GM23338 (cell line): Measurements from ENCODE around the gene SCG3. TPM values are rescaled to one million over a fixed set of nuclear protein-coding genes. Genes with fewer than 3 reads are reported as not detected.

Experiments
- ATAC-seq: fragments of 200-7000 bp; cut with Tn5 transposase; 3 replicates; pipeline ENCODE4 v1.9.1; 2020
- DNase-seq: peaks from one replicate; pipeline ENCODE4 v3.0.0-alpha.2; 2015; ENCODE audit warnings: low spot score
- H2AFZ ChIP-seq: fragments of 200-600 bp; sonication (generic); 2 replicates; pipeline ENCODE4 v1.8.0; 2016; ENCODE audit warnings: antibody characterized with exemption, mild to moderate bottlenecking, moderate library complexity
- H3F3A ChIP-seq: fragments of 200-600 bp; sonication (generic); replicated peaks from 2 replicates; pipeline ENCODE4 v1.8.0; 2017; ENCODE audit warnings: antibody characterized with exemption, mixed run types, low read depth
- H3K27ac ChIP-seq: fragments of 200-600 bp; sonication (generic); 2 replicates; pipeline ENCODE4 v1.6.1; 2016; ENCODE audit warnings: low read depth
- H3K27me3 ChIP-seq: fragments of 200-600 bp; sonication (generic); 2 replicates; pipeline ENCODE4 v1.8.0; 2016; ENCODE audit warnings: mild to moderate bottlenecking, mixed run types, moderate library complexity; ENCODE audit not compliant: insufficient read depth
- H3K36me3 ChIP-seq: fragments of 200-600 bp; sonication (generic); 2 replicates; pipeline ENCODE4 v1.8.0; 2016; ENCODE audit warnings: mild to moderate bottlenecking; ENCODE audit not compliant: insufficient read depth
- H3K4me1 ChIP-seq: fragments of 200-600 bp; sonication (generic); 2 replicates; pipeline ENCODE4 v1.8.0; 2016; ENCODE audit warnings: mild to moderate bottlenecking, moderate library complexity; ENCODE audit not compliant: insufficient read depth
- H3K4me2 ChIP-seq: fragments of 200-600 bp; sonication (generic); 2 replicates; pipeline ENCODE4 v1.7.1; 2017; ENCODE audit warnings: mixed run types
- H3K4me3 ChIP-seq: fragments of 200-600 bp; sonication (generic); 2 replicates; pipeline ENCODE4 v1.6.1; 2016; ENCODE audit warnings: mixed run types
- H3K79me2 ChIP-seq: fragments of 200-600 bp; sonication (generic); replicated peaks from 2 replicates; pipeline ENCODE4 v1.8.0; 2017; ENCODE audit warnings: mild to moderate bottlenecking; ENCODE audit not compliant: insufficient read depth
- H3K9me2 ChIP-seq: fragments of 200-600 bp; sonication (generic); 2 replicates; pipeline ENCODE4 v1.8.0; 2017; ENCODE audit not compliant: insufficient read depth
- H4K20me1 ChIP-seq: fragments of 200-600 bp; sonication (generic); replicated peaks from 2 replicates; pipeline ENCODE4 v1.8.0; 2017; ENCODE audit warnings: mild to moderate bottlenecking; ENCODE audit not compliant: insufficient read depth
- H3K27ac Mint-ChIP-seq: 2 replicates; pipeline ENCODE4 v1.8.0; 2020; ENCODE audit warnings: inconsistent platforms, mild to moderate bottlenecking, moderate library complexity, mixed read lengths
- H3K27me3 Mint-ChIP-seq: 3 replicates; pipeline ENCODE4 v1.8.0; 2022; ENCODE audit warnings: low read depth, mild to moderate bottlenecking, moderate library complexity, mixed read lengths, inconsistent platforms; ENCODE audit not compliant: insufficient read depth, poor library complexity
- H3K36me3 Mint-ChIP-seq: 3 replicates; pipeline ENCODE4 v1.8.0; 2021; ENCODE audit warnings: low read depth, mild to moderate bottlenecking, inconsistent platforms, moderate library complexity, mixed read lengths
- H3K4me1 Mint-ChIP-seq: 3 replicates; pipeline ENCODE4 v1.8.0; 2020; ENCODE audit warnings: mild to moderate bottlenecking, inconsistent platforms, mixed read lengths
- H3K4me3 Mint-ChIP-seq: 3 replicates; pipeline ENCODE4 v1.8.0; 2021; ENCODE audit warnings: moderate library complexity, mild to moderate bottlenecking, inconsistent platforms, mixed read lengths
- H3K9me3 Mint-ChIP-seq: 3 replicates; pipeline ENCODE4 v1.8.0; 2020; ENCODE audit warnings: moderate library complexity, mild to moderate bottlenecking, inconsistent platforms, mixed read lengths
- CREB1 ChIP-seq: fragments of 250-450 bp; sonication (Bioruptor Pico); IDR thresholded peaks from 2 replicates; pipeline ENCODE4 v1.5.0; 2020; ENCODE audit warnings: low read depth, mild to moderate bottlenecking, moderate library complexity
- CTCF ChIP-seq, 2 experiments: fragments of 200-600 bp in 1 of 2; sonication (generic) in 1 of 2; conservative IDR thresholded peaks; 2 replicates each; pipeline versions ENCODE4 v1.5.1 to v1.6.1; 2016 to 2017; ENCODE audit warnings: antibody characterized with exemption in 2 of 2, low read depth in 2 of 2, mild to moderate bottlenecking in 2 of 2, moderate library complexity in 1 of 2
- JUNB ChIP-seq: IDR thresholded peaks from one replicate; pipeline ENCODE4 v1.6.1; 2016; ENCODE audit warnings: antibody characterized with exemption; ENCODE audit not compliant: unreplicated experiment
- POLR2AphosphoS5 ChIP-seq: IDR thresholded peaks from 2 replicates; pipeline ENCODE4 v1.6.1; 2016; ENCODE audit warnings: antibody characterized with exemption, low read depth
- REST ChIP-seq: IDR thresholded peaks from one replicate; pipeline ENCODE4 v1.6.1; 2018; ENCODE audit warnings: antibody characterized with exemption; ENCODE audit not compliant: unreplicated experiment
- STAT1 ChIP-seq: IDR thresholded peaks from one replicate; pipeline ENCODE4 v1.6.1; 2016; ENCODE audit warnings: antibody characterized with exemption; ENCODE audit not compliant: unreplicated experiment
- ZNF462 ChIP-seq: fragments of 250-450 bp; sonication (Bioruptor Pico); IDR thresholded peaks from 2 replicates; pipeline ENCODE4 v1.5.0; 2020; ENCODE audit warnings: mild to moderate bottlenecking, moderate library complexity
- polyA plus RNA-seq: library from polyadenylated mRNA; unstranded; fragments of >200 nt; fragmentation: Nextera tagmentation; extraction: Ambion mirVana; gene quantifications from 2 replicates; pipeline ENCODE4 v1.2.1, GENCODE V29; 2016
- total RNA-seq: library from RNA; depleted of rRNA; stranded (reverse); fragments of >200 nt; shearing (Covaris generic); gene quantifications from 2 replicates; pipeline ENCODE4 v1.2.3, GENCODE V29; 2014

SCG3 gene
- total and polyA plus RNA-seq, 2 experiments from 2014 or later: 44.2 to 99.5 TPM

- TF ChIP-seq CTCF (conservative IDR thresholded peaks at IDR 0.05; ENCODE audit: low read depth in 2 of 2) (no peak), JUNB (no peak)
Measured at GRCh38 chr15:51756482-51756881, 75.2 kb downstream of the SCG3 start (continued).

GRCh38 chr15:51757450-51757849 is 76.1 kb downstream of the SCG3 start:
- Histone ChIP-seq H3K4me3 (no peak overlapping the region), H3K79me2 (no peaks in the 10 kb centered on the region), H3K4me1 (peaks cover 4% of the 10 kb centered on the region; the same call in 1 of the 2 replicates), H3K27ac (no peak overlapping the region), H4K20me1 (peaks cover 9% of the 10 kb centered on the region; the same call in 1 of the 2 replicates), H3K36me3 (no peaks in the 10 kb centered on the region), H3K9me2 (no peaks in the 10 kb centered on the region), H3F3A (no peaks in the 10 kb centered on the region; the same call in 1 of the 2 replicates), H2AFZ (no peak overlapping the region), H3K4me2 (no peak overlapping the region), H3K27me3 (peaks cover 16% of the 10 kb centered on the region)
- H3K4me1 Mint-ChIP-seq: peaks cover 7% of the 10 kb centered on the region
- DNase-seq (peak; percentile 39), ATAC-seq (peak; percentile 76)
- H3K9me3 Mint-ChIP-seq: no peaks in the 10 kb centered on the region; the same call in 2 of the 3 replicates
- H3K36me3 Mint-ChIP-seq: no peaks in the 10 kb centered on the region; the same call in 2 of the 3 replicates
- H3K4me3 Mint-ChIP-seq: no peak overlapping the region
- peaks cover 17% of the 10 kb centered on the region for H3K27me3 Mint-ChIP-seq
- no peak overlapping the region for H3K27ac Mint-ChIP-seq
- TF ChIP-seq STAT1 (no peak), JUNB (no peak), CREB1 (CRISPR knock-in tag) (no peak)

- Histone ChIP-seq H3K4me1 (no peaks in the 10 kb centered on the region), H3K27me3 (peaks cover 4% of the 10 kb centered on the region), H3K79me2 (no peaks in the 10 kb centered on the region), H3K27ac (no peak overlapping the region), H2AFZ (no peak overlapping the region), H3K4me3 (no peak overlapping the region), H4K20me1 (peaks cover 5% of the 10 kb centered on the region; the same call in 1 of the 2 replicates), H3K36me3 (no peaks in the 10 kb centered on the region), H3F3A (no peaks in the 10 kb centered on the region), H3K4me2 (no peak overlapping the region), H3K9me2 (no peaks in the 10 kb centered on the region)
- Mint-ChIP-seq H3K4me1 (peaks cover 3% of the 10 kb centered on the region; the same call in 2 of the 3 replicates), H3K36me3 (no peaks in the 10 kb centered on the region; the same call in 2 of the 3 replicates), H3K4me3 (no peak overlapping the region), H3K27me3 (peaks cover 8% of the 10 kb centered on the region), H3K27ac (no peak overlapping the region), H3K9me3 (no peaks in the 10 kb centered on the region; the same call in 2 of the 3 replicates)
- ATAC-seq (no peak), DNase-seq (no peak)
- TF ChIP-seq ZNF462 (CRISPR knock-in tag) (no peak), POLR2AphosphoS5 (no peak), REST (no peak)
Measured at GRCh38 chr15:51758645-51759044, 77.3 kb downstream of the SCG3 start.
